NCI-H1105 (cell line): ENCODE results near the gene SLC2A4.
"Not testable (repeated sequence)": the region's sequence is repeated elsewhere in the genome, so short reads cannot be mapped to it uniquely, and the experiment has no call there.

Experiments used
- DNase-seq: peaks from one replicate; lab custom pipeline; 2025; lab: John Stamatoyannopoulos, UW

The SLC2A4 gene

DNA sequence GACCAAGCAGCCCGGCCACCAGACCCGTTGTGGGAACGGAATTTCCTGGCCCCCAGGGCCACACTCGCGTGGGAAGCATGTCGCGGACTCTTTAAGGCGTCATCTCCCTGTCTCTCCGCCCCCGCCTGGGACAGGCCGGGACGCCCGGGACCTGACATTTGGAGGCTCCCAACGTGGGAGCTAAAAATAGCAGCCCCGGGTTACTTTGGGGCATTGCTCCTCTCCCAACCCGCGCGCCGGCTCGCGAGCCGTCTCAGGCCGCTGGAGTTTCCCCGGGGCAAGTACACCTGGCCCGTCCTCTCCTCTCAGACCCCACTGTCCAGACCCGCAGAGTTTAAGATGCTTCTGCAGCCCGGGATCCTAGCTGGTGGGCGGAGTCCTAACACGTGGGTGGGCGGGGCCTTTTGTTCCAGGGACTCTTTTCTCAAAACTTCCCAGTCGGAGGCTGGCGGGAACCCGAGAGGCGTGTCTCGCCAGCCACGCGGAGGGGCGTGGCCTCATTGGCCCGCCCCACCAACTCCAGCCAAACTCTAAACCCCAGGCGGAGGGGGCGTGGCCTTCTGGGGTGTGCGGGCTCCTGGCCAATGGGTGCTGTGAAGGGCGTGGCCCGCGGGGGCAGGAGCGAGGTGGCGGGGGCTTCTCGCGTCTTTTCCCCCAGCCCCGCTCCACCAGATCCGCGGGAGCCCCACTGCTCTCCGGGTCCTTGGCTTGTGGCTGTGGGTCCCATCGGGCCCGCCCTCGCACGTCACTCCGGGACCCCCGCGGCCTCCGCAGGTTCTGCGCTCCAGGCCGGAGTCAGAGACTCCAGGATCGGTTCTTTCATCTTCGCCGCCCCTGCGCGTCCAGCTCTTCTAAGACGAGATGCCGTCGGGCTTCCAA lies at the start of gene SLC2A4:
TSS of gene SLC2A4 (plus strand) at position 645 of the 879 bp plus-strand sequence. CDS start at position 862, 217 bp downstream.
- DNase-seq: peak; percentile 97

DNA sequence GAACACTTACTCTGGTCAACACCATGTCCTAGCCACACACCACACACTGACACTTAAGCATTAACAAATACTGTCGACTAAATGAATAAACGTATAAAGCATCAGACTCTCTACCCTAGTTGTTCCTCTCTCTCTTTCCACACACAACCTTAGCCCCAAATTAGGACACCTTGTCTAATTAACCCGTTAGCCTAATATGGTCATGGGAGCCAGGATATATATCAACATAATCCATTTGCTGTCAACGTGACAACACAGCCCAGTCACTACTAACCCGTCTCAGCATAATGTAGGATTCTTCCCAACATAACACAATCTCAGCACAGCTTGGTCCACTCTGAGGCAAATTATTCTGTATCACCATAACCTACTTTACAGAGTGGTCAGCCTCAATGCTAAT lies 49.4 kb upstream of the SLC2A4 start:
- no peak for DNase-seq

DNA sequence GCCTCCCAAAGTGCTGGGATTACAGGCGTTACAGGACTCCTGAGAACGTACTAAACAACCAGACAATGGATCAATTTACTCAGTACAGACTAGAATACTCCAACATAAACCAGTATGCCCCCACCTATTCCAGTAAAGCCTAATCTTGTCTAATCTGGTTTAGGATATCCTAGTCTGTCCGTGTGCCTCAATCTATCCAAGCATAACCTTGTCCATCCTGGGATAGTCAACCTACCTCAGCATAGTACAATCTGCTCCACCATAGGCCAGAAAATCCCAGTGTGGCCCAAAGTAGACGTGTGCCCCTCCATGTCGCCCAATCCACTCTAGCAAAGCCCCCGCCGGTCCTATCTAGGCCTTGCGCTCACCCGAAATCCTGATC lies 47.8 kb upstream of the SLC2A4 start:
- no peak for DNase-seq

DNA sequence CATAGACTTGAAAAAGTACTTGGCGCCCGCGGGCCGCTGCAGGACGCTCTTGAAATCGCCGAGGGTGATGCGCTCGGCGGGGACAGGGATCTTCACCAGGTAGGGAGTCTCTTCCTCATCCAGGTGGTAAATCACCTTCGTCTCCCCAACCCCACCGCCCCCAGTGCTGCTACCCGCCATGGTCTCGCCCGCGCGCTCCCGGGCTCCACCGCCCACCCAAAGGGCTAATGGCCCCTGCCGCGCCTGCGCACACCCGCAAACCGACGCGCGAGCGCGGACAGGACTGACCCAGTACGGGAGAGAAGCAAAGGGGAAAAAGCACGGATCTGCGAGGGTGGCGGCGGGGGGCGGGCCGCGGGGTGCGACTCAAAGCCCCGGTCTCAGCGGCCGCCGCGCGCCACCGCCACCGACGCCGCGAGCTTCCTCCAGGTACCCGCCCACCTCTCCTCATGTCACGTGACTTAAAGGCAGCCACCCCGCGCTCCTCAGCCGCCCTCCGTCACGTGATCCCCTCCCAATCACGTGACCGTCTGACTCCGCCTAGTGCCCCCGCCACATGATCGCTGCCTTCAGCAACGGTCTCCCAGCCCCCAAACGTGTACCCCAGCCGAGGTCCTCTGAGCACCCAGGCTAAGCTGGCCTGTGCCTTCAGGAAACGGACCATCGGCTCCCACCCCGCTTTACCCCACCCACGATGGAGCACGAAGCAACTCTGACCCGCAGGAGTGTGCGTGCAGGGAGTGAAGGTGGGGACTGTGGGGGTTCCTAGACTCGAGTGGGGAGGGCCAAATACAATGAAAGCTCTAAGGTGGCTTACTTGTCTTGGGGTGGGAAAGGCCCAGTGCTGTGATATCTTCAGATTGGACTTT lies 47.2 kb upstream of the SLC2A4 start, which contains the start of gene DVL2:
TSS of gene DVL2 (minus strand) at position 435 of the 869 bp plus-strand sequence. CDS start at position 180, 255 bp downstream.
- DNase-seq: peak; percentile 95

DNA sequence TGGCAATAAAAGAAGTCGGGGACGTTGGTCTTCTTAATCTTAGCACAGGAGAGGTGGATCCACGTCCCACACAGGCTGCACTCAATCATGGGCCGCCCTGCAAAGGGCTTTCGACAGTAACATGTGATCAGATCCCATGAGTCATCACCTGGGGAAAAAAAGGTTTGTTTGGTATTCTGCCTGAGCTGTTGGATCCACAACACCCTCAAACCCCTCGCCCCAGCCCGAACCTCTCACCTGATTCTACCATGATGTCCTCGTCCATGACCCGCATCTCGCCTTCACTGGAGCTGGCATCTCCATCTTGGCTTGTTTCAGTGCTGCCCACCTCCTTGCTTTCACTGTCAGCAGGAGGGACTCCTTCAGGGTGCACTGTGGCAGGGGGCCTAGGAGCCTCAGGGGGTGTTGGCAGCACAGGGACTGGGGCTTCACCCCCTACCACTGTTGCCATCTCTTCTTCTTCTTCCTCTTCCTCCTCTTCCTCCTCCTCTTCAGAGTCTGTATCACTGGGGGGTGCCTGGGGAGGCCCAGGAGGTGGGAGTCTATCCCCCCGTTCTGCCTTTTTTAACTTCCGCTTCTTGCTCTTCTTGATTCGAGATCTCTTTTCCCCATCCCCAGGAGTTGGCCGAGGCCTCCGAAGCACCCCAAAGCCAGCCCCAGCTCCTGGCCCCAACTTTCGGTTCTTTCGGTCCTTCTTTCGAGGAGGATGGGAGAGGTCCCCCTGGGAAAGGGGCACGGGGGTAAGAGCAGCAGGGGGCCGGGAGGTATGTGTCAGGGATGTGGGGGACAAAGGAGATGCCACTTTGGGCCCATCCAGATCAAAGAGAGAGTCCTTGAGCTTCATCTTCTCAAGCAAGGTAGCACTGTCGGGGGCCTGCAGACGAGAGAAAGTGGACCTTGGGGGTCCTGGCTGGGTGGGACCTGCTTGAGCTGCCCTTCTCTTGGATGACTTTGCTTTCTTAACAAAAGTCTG lies 45.5 kb upstream of the SLC2A4 start:
- DNase-seq: no peak

DNA sequence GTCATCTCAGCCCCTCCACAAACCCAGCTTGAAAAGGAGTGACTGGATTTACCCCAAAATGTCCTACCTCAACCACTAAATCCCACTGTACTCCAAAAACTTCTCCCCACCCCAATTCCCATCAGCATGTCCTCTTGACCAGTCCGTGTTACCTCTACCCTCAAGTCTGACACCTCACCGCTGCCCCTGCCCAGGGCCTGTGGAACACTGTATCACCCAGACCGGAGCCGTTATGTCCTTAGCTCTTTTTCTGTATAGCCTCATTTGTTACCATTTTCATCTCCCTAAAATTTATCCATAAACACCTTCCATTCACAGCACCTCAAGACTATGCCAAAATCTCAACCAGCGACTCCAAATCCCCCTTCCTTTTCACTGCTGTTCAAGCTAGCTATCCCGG lies 44.7 kb upstream of the SLC2A4 start:
- DNase-seq: no peak

DNA sequence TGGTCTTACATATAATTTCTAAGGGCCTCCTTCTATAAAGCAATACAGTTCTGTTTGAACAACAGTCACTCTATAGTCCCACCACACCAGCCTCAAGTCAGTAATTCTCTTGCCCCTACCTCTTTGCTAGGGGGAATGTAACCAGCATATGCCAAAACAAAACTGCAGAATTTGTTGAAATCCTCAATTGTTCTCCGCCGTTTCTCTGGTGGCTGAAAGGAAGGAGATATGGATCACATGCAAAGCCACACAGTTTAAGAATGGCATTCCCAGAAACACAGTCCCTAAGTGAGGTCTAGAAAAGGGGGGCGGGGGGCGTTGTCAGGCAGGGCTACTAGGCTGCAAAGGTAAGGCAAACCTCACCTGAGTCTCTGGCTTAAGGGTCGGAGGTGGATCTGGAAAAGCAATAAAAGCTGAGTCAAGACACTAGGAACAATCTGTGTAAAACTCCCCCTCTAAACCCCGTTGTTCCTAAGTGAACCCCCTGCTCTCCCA lies 44.2 kb upstream of the SLC2A4 start:
- no peak for DNase-seq

DNA sequence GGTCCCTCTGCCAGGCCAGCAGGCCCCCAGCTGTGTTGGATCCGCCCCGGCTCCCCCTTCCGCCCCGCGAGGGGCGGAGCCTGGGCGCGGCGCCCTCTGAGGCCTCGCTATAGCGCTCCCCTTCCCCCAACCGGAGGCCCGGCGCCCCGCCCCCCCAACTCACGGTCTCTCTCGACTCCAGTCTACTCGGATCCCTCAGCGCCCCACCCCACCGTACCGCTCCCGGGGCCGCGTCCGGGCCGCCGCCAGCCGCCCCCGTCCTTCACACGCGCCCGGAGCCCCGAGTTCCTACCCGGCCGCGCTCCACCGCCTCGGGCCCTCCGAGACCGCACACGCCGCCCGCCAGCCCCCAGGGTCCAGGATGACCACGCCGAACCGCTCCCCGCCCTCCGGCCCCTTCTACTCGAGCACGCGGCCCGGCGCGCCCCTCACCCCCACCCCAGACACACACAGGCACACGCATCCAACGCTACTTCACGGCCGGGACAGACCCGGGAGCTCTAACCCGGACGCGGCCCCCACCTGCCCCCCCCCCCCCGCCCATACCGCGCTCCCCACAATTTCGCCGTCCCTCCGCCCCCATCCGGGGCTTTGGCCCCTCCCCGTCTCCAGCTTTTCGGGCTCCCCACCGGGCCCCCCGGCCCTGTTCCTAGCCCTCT lies 43.6 kb upstream of the SLC2A4 start:
- peak; percentile 54 for DNase-seq

DNA sequence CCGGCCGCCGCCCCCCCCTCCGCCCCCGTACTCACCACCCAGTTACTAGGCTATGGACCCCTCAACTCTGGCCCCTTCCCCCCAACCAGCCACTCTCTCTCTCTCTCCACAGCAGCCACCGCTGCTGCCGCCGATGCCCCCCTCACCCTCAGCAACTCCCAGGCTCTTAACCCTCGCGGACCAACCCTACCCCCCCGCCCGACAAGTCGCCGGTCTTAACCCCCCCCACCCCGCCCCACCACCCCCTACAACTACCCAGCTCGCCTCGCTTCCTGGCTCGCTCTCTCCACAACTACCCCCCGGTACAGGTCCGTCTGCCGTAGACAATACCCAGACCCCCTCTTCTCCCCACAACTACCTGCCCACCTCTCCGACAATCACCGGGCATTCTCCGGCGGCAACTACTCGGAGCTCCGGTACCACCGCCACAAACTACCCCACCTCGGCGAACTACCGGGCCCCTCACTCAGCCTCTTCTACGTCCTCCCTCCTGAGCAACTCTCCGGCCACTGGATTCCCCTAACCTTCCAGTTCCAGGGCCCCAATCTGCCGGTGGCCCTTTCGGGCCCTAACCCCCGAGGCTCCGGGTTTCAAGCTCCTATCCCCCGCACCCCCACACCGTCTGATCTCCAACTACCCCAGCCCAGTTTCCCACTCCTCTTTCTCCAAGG lies 43.0 kb upstream of the SLC2A4 start:
- peak; percentile 16 for DNase-seq

DNA sequence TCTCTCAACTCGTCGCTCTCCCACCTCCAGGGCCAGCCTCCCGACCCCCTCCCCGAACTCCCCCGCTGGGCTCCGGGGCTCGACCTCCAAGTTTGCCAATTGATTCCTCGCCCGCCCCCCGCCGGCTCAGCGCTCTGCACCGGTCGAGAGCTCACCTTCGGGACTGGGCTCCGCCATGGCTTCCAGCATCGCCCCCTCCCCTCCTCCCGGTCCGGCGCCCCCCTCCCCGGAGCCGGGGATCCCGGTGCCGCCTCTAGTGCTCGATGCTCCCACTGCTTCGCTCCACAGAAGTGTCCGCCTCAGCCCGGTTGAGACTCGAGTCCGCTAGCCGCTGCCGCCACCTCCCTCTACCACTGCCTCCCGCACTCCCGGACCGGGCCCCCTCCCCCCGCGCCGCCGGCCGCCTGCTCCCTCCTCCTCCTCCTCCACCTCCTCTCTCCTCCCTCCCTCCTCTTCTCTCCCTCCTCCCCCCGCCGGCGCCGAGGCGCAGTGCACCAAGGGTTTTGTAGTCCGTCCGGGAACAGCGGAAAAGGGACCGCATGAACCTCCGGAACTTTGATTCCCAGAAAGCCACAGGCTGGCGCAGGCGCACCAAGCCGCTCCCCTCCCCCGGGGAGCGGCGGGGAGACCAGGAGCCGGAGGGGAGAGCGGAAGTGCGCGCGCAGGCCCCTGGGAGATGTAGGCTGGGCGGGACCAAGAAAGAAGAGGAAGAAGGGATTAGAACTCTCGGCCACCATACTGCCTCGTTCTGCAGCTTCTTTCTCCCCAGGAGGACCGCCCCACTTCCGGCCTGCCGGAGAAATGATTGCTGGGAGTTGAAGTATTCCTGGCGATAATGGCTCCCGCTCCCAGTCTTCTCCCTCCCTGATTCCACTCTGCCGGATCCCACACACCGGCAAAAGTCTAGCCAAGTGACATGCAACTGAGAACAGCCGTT lies 42.2 kb upstream of the SLC2A4 start, which contains the start of gene PHF23:
TSS of gene PHF23 (minus strand) at position 367 of the 937 bp plus-strand sequence. CDS start at position 189, 178 bp downstream.
- DNase-seq: peak; percentile 100

DNA sequence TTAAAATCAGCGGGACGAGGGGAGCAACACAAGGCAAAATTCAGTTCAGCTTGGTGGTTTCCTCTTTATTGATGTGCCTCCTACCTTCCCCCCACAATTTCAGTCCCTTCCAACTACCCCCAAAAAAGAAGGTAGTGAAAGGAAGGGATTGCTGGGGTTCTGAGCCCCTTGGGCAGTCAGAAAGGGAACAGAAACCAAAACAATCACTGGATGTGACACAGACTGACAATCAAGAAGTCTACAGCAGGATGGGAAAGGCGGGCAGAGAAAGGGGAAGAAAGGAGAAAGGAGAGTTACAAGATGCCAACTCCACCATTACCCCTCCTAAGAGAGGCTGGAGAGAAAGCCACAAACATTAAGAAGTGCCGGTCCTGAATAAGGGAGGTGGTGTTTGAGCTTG lies 41.1 kb upstream of the SLC2A4 start:
- DNase-seq: no peak

DNA sequence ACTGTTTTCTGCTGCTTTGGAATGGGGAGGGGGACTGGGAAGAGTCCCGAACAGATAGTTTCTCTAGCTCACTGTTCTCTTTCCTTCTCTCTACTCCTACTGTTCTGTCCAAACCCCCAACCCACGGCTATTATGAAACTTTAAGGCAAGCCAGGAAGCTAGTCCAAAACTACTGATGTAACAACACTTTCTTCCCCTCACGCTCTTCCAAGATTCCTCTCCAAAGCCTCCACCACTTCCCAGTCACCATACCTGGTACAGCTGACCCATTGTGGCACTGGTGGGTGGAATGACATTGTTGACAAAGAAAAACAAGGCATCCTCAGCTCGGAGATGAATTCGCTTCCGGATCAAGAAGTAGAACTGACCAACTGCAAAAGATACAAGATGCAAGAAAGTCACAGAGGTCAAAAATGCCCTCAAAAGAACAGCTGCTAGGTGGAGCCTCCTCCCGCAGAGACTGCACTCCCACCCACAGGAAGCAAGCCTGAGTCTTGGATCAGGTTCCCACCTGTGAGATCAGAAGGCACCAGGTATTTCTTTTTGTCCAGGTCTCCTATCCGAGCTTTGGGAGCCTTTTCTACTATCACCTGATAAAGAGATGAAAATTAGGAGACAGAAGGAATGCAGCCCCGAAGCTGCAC lies 40.3 kb upstream of the SLC2A4 start:
- DNase-seq: no peak

DNA sequence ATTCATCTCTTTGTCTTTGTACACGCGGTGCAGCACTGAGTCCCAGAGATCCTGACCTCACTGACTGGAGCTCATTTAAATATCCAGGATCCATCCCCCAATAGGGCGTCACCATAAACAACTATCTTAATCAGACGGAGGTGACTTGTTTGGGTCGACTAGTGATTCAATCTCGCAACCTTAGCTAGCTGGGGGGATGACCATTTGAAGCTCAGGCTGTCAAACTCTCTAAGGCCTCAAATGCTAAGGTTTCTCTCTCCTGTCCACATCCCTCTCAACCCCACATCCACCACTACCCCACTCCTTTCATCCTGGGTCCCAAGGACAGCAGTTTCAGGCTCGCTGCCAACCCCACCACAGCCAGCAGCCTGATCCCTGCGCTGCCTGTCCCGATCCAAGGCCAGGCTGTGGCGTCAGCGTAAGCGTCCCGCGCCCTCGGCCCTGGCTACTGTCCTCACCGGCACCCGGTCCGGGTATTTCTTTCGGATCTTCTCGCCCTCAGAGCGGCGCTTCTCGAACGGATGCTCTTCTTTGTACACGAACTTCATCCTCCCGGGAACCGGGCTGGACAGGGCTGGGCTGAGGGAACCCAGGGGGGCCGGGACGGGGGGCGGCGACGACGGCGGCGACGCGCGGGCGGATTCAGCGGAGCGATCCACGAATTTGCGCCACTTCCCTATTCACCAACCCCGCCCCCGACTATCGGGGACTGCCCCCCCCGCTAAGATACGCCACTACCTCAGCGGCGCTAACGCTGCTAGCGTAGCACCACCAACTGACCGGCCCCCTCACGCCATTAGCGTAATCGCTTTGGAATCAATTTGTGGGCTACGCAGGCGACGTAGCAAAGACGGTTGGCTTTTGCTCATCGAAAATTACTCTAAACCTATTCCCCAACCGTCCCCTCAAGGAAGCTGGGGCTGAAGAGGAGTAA lies 39.5 kb upstream of the SLC2A4 start, which contains the start of gene GABARAP:
TSS of gene GABARAP (minus strand) at position 667 of the 934 bp plus-strand sequence. CDS start at position 548, 119 bp downstream.
- DNase-seq: peak; percentile 94

DNA sequence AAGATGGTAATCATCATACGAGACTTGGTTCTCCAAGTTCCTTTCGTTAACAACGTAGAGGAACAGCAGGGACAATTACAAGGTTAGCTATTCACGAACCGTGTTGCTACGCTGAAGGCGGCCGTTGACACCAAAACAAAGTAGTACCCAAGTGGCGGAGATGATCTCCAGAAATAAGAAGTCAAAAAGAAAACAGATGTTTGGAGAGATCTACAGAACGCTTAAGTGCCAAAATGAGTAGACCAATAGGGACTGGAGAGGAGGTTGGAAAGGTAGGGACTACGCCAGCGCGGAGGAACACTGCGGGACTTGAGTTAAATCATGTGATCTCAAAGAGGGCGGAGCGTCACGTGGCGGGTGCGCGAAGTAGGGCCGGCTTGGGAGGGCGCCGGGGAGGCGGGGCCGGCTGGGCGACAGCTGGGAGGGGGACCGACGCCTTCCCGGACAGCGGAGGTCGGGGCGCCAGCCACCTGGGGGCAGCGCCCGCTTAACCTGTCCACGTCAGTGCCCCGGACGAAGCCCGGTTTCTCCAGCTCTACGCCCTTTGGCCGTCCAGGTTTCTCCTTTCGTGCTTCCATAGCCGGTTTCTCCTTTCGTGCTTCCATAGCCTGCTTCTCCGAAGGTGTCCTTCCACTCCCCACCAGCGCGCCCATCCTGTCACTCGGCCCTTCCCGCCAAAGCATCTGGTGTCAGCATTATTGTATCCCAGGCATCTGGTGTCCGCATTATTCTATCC lies 38.6 kb upstream of the SLC2A4 start:
- DNase-seq: peak; percentile 97

DNA sequence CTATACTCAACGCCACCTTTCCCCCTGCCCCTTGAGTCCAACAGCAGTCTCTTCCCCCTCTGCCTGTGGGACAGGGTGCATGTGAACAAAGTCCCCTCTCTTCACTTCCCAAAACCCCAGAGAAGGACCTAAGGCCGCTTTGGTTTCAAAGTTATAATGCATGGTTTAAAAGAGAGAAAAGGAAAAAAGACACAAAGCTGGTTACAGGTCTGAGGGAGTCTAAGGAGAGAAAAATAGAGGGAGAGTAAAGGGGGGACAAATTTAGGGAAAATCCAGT lies 38.1 kb upstream of the SLC2A4 start:
- DNase-seq: no peak

DNA sequence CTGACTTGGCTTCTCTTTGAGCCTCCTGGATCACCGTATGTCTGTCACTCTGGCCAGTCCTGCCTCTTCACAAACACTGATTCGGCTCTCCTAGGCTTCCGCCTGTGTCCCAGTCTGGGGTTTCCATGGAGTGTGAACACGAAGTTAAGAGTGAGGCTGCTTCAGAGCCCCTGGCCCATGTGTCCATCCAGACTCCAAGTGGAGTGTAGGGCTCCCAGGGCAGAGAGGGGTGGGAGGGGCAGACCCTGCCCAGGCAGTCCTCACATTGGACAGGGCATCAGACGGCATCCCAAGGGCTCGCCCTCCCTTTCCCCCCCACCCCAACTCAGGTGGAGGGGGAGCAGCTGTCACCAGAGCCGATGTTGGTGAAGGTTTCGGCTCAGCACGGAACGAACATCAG lies 37.7 kb upstream of the SLC2A4 start:
- DNase-seq: not testable (repeated sequence)

DNA sequence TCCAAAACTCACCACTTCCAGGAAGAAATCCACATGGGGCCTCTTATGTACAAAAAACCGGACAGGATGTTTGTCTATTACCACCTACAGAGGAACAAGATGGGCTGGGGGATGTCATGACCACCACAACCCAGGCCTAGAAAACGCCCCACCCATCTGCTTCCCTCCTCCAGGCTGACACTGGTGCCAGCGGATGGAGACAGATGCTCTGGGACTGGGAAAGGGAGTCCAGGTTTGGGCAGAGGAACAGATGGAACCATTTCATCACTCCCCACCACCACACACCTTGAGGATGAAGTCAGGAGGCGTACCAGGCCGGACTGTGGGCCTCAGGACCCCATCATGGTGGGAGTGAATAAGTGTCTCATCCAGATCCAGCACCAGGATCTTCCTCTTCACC lies 34.7 kb upstream of the SLC2A4 start:
- no peak for DNase-seq
